Activated effector memory CD4-positive, alpha-beta T cell treated with Interleukin-2 at 50 U/mL for 16 hours (primary cell): Measurements from ENCODE around the gene AP4B1.
"Not testable (repeated sequence)": the region's sequence is repeated elsewhere in the genome, so short reads cannot be mapped to it uniquely, and the experiment has no call there.

Experiments used
- DNase-seq: peaks from one replicate; pipeline ENCODE4 v3.0.0-alpha.2; 2020

The AP4B1 gene

DNA sequence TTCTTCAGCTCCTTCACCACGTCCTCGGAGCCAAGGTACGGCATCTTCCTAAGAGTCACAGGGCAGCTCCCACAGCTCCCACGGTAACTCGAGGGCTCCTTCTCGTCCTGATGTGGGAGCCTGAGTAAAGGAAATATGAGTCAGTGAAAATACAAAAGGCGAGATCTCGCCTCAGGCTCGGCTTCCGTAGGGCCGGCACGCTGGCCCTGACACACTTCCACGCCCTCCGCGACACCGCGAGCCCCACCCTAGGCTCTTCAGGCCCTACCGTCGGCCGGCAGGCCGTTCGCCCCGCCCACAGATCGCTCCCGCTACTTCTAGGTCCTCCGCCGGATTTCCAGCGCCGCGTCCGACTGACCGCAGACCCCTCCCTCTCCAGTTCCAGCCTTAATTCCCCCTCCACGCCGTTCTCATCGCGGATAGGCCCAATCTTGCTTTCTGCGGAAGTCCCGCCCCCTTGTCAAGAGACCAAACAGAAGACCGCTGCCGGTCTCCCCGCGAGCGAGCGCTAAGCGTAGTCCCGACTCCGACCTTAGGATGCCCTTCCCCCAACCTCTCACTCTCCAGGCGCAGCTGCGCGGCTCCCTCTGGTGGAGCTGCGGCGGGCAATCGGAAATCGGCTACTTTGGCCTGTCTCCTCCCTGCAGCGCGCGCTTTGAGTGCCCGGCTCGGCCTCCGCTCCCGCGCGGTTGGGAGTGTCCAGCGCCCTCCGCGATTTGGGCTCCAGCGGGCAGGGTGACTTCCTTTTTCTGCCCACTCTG lies at the start of gene AP4B1, which contains the start of gene DCLRE1B:
Gene AP4B1, minus strand, starts transcription at position 126 of the 761 bp plus-strand sequence. Its CDS starts 82 bp downstream, at position 44.
Gene DCLRE1B, plus strand, starts transcription at position 653 of the 761 bp plus-strand sequence. CDS start 261 bp downstream, outside the sequence.
- DNase-seq: peak; percentile 95

GRCh38 chr1:113951719-113952118 lies 47.1 kb upstream of the AP4B1 start:
- no peak for DNase-seq

DNA sequence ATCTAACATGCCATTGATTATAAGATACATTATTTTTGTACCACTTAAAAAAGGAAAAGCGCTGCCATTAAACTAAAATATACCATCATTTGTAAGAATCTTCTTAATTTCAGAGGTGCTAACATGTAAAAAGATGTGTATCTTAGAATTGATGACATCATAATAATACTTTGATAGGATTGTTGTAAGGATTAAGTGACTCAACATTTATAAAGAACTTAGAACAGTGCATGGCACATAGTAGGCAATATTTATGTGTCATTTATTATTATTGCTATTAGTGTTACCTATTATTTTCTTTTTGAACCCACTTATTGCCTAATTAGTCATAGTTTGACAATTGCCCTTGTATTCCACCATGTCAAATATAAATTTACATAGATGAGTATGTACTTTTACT lies 46.3 kb upstream of the AP4B1 start:
- DNase-seq: no peak

GRCh38 chr1:113949007-113949406 lies 44.4 kb upstream of the AP4B1 start:
- DNase-seq: no peak

- DNase-seq: not testable (repeated sequence)
Observed at GRCh38 chr1:113948151-113948550, 43.6 kb upstream of the AP4B1 start.

DNA sequence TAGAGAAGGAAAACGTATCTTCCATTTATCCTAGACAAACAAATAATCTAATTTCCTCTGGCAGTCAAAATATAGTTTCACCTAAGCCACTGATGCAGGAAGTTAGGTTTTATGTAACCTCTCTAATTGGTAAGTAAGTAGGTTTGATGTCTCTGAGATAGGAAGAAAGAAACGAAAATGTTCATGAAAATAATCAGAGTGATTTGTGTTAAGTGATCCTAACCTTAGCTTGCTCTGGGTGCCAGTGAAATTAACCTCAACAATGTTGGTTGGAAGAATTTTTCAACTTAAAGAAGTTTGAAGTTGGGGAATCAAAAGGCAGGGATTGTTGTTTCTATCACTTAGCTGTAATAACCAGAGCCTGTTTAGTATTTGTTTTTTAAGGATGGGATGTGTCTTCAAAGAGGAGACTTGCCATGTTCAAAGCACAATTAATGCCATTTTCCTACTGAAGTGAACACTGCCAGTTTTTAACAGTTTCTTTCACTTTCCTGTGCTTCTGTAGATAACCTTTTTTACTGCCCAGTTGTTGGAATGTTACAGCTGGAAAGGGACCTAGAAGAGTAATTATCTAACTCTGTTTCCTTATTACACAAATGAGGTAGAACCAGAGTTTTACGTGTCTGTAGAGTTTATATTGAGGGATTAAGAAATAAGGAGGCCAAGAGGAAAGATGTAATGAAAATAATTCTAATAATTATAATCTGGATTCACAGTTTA lies 42.9 kb upstream of the AP4B1 start:
- no peak for DNase-seq

DNA sequence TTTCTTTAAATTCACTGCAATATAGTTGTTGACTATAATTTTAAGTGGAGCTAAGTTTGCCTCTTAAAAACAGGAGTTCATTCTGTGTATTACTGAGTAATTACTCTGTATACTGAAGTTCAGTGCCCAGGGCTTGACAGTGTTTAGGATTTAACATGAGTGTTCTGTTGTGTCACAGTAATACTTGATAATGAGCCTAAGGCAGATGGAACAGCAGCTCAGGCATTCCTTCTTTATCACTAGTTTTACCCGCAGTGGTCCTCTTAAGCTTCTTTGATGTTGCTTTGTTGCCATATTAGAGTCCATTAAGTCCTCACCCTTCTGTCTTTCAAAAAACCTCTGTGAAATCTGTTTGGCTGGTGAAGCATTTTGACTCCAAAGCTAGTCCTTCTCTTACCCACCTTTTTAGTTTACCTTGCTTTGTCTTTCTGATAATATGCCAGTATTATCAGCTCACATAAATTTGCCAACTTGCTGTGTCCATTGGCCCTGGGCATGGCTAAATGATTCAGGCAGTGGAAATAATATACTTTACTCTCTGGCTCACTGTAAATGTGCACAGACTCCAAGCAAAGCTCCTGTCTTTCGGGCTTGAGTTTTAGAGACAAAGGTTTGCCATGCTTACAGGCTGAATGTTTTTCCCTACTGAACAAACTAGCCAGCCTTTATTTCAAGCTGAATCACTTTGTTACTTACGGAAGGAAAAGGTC lies 42.2 kb upstream of the AP4B1 start:
- no peak for DNase-seq

DNA sequence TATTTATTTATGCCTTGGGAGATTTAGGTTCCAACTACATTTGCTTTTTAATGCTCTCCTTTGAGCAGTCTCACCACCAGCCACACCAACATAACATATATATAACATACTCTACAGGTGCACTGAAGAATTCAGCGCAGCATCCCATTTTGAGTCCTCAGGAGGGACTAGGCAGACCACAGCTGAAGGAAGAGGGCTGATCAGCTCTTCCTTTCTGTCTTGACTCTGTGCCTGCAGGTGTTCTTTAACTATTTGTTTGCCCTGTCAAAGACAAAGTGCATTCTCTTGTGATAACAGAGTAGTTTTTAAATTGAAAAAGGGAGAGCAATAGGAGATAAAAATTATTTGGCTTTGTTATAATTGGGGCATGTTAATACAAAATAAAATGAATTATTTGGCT lies 41.5 kb upstream of the AP4B1 start:
- no peak for DNase-seq

- no peak for DNase-seq
Observed at GRCh38 chr1:113945329-113945728, 40.7 kb upstream of the AP4B1 start.

GRCh38 chr1:113943028-113943811 lies 38.6 kb upstream of the AP4B1 start:
- DNase-seq: no peak

GRCh38 chr1:113942527-113942926 lies 37.9 kb upstream of the AP4B1 start:
- DNase-seq: no peak

- DNase-seq: no peak
Observed at GRCh38 chr1:113941245-113941559, 36.6 kb upstream of the AP4B1 start.

DNA sequence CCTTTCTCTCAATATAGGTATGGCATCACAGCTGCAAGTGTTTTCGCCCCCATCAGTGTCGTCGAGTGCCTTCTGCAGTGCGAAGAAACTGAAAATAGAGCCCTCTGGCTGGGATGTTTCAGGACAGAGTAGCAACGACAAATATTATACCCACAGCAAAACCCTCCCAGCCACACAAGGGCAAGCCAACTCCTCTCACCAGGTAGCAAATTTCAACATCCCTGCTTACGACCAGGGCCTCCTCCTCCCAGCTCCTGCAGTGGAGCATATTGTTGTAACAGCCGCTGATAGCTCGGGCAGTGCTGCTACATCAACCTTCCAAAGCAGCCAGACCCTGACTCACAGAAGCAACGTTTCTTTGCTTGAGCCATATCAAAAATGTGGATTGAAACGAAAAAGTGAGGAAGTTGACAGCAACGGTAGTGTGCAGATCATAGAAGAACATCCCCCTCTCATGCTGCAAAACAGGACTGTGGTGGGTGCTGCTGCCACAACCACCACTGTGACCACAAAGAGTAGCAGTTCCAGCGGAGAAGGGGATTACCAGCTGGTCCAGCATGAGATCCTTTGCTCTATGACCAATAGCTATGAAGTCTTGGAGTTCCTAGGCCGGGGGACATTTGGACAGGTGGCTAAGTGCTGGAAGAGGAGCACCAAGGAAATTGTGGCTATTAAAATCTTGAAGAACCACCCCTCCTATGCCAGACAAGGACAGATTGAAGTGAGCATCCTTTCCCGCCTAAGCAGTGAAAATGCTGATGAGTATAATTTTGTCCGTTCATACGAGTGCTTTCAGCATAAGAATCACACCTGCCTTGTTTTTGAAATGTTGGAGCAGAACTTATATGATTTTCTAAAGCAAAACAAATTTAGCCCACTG lies 36.0 kb upstream of the AP4B1 start:
- peak; percentile 16 for DNase-seq

DNA sequence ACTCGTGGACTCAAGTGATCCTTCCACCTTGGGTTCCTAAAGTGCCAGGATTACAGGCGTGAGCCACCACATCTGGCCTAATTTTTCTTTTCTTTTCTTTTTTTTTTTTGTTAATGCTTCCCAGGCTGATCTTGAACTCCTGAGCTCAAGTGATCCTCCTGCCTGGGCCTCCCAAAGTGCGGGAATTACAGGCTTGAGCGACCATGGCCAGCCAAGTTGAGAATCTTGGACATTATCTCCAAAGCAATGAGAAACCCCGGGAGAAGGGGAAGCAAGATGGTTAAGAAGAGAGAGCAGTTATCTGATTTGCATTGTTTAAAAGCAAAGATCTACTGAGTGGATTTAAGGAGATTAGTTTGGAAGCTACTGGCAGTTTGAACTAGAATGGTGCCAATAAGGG lies 33.6 kb upstream of the AP4B1 start:
- DNase-seq: no peak

- DNase-seq: no peak
Observed at GRCh38 chr1:113937146-113937545, 32.5 kb upstream of the AP4B1 start.

GRCh38 chr1:113935970-113936369 lies 31.4 kb upstream of the AP4B1 start:
- no peak for DNase-seq

GRCh38 chr1:113935176-113935575 lies 30.6 kb upstream of the AP4B1 start:
- DNase-seq: no peak

GRCh38 chr1:113934511-113935055 lies 30.0 kb upstream of the AP4B1 start:
- DNase-seq: no peak

- no peak for DNase-seq
Observed at GRCh38 chr1:113934006-113934405, 29.4 kb upstream of the AP4B1 start.

- DNase-seq: no peak
Observed at GRCh38 chr1:113931451-113931851, 26.9 kb upstream of the AP4B1 start.

- peak; percentile 51 for DNase-seq
Observed at GRCh38 chr1:113930499-113931161, 26.0 kb upstream of the AP4B1 start.
